ENCODE measurements around the gene FKBP2.

DNA sequence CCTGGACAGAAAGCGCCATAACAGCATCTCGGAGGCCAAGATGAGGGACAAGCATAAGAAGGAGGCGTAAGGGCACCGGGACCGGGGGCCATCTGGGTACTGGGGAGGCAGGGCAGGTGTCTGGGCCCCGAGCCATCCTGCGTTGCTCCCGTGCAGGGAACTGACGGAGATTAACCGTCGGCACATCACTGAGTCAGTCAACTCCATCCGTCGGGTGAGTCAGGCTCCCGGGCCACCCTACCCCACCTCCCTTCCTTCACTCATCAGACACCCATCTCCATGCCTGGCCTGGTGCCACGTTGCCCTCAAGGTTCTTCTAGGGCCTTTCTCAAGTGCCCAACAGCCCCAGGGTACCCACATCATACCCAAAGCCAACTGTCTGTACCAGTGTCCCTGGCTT is 25.4 kb downstream of the FKBP2 start:
- TF ChIP-seq GATA2 (IDR thresholded peaks at IDR 0.05; ENCODE audit: low read depth, low read length), result no peak
- no peak for TF ChIP-seq GATA3 (IDR thresholded peaks at IDR 0.05; ENCODE audit: low read depth, low read length)
